ENCODE results near the gene VPS18.

VPS18 gene

GRCh38 chr15:40944510-40945296, 50.5 kb downstream of the VPS18 start:
- in situ Hi-C loops (cut with MboI; ENCODE audit: low pct_unique_long_range_greater_than_20kb, low sequenced_read_pairs) = no loop called here

GRCh38 chr15:40948706-40949473, 54.6 kb downstream of the VPS18 start:
- in situ Hi-C loops (cut with MboI; ENCODE audit: low pct_unique_long_range_greater_than_20kb, low sequenced_read_pairs) = no loop called here

More at GRCh38 chr15:40944510-40945296, 50.5 kb downstream of the VPS18 start:
- DNase-seq = no peak

GRCh38 chr15:40949756-40950207, 55.5 kb downstream of the VPS18 start:
- no peak for DNase-seq

More at GRCh38 chr15:40948706-40949473, 54.6 kb downstream of the VPS18 start:
- DNase-seq = no peak

GRCh38 chr15:40951764-40952163, 57.5 kb downstream of the VPS18 start:
- DNase-seq = no peak

More at GRCh38 chr15:40949756-40950207, 55.5 kb downstream of the VPS18 start:
- in situ Hi-C loops (cut with MboI; ENCODE audit: low pct_unique_long_range_greater_than_20kb, low sequenced_read_pairs) = no loop called here

GRCh38 chr15:40952301-40952900, 58.2 kb downstream of the VPS18 start:
- in situ Hi-C loops (cut with MboI; ENCODE audit: low pct_unique_long_range_greater_than_20kb, low sequenced_read_pairs) = no loop called here
- DNase-seq = no peak

More at GRCh38 chr15:40951764-40952163, 57.5 kb downstream of the VPS18 start:
- in situ Hi-C loops (cut with MboI; ENCODE audit: low pct_unique_long_range_greater_than_20kb, low sequenced_read_pairs) = no loop called here

- in situ Hi-C loops (cut with MboI; ENCODE audit: low pct_unique_long_range_greater_than_20kb, low sequenced_read_pairs) = no loop called here
- DNase-seq = peak; percentile 84
Measured at GRCh38 chr15:40952901-40953712, 58.9 kb downstream of the VPS18 start, which contains the start of gene CHAC1. Gene CHAC1 (plus strand): TSS chr15:40953471. CDS start chr15:40953584, 113 bp downstream.
